NCI-H2196 treated with DMSO at 0.1 percent for 48 hours (cell line): ENCODE data around the gene GABRB1.

Experiments
- DNase-seq: peaks from one replicate; lab custom pipeline; 2025; ENCODE audit not compliant: unreplicated experiment; lab: John Stamatoyannopoulos, UW

GABRB1 gene

GRCh38 chr4:47045261-47045660 lies 13.9 kb downstream of the GABRB1 start:
- no peak for DNase-seq

GRCh38 chr4:47049347-47049746 lies 18.0 kb downstream of the GABRB1 start:
- no peak for DNase-seq

GRCh38 chr4:47050761-47051725 lies 19.7 kb downstream of the GABRB1 start:
- no peak for DNase-seq

GRCh38 chr4:47053485-47053884 lies 22.1 kb downstream of the GABRB1 start:
- DNase-seq = no peak

- no peak for DNase-seq
Measured at GRCh38 chr4:47054130-47054529, 22.8 kb downstream of the GABRB1 start.

- DNase-seq = no peak
Measured at GRCh38 chr4:47057991-47058390, 26.6 kb downstream of the GABRB1 start.

DNA sequence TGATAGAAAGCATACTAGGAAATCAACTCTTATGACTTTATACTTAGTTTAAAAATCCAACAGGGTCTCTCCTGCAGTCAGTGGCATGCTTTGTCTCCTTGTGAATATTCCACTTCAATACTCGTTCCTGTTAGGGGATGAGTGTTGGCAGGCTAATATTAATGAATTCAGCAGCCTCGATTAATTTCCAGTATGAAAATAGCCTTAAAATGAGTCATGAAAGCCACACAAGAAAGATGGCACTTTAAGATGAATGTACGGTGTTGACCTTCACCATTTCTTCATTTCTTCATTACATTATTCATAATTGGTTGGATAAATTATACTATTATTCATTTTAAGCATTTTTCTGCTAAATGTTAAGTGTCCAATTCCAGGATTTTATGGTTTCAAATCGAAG lies 29.2 kb downstream of the GABRB1 start:
- no peak for DNase-seq

DNA sequence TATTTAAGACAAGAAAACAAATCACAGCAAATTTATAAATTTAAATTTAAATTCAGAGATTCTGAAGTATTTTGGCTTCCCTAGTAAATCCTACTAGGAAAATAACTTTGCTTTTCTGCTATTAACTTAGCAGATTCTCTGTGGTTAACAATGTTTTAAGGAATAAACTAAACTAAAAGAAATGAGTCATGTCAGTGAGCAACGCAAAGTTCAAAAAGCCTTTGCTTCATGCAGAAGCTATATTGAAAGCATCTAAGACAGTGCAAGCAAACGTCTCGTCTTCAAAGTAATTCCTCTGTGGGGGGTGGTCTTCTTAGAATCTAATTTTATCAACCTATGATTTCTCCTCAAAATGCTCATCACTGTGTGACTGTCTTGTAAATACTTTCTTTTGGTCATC lies 30.1 kb downstream of the GABRB1 start:
- no peak for DNase-seq

DNA sequence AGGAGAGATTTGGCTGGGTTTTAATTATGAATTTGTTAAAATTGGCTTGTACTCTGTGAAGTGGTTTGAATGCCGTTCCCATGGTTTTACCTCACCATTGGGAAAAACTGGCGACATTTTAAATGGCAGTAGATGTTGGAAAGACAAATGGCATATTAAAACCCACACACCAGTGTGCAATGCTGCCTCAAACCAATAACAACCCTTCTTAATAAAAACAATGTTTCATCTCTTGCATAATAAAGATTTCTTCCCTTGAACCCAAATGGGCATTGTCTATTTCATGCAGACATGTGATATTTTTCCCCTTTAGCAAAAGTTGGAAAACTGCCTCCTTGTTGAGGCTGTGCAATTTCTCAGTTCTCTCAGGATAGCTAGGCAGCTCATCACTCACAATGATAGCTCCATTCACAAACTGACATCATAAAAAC lies 33.7 kb downstream of the GABRB1 start:
- DNase-seq = no peak

GRCh38 chr4:47068986-47069385 lies 37.6 kb downstream of the GABRB1 start:
- DNase-seq = no peak

- DNase-seq = no peak
Measured at GRCh38 chr4:47071901-47072341, 40.6 kb downstream of the GABRB1 start.

DNA sequence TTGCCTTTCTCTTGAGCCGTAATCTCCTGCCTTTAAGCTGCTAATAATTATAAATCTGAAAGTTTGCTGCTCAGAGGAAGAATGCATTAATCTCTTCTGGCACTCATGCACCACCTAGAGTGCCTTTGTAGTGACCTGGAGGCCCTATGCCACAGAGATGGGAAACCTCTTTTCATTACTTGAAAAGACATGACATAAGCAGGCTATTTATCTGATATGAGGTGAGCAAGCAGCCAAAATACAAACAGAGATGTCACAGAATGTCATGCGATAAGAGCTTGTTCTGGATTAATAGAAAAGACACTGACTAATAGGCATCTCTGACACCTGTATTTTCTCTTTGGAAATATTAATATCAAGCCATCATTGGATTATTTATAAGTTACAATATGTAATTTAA lies 42.3 kb downstream of the GABRB1 start:
- DNase-seq = no peak

DNA sequence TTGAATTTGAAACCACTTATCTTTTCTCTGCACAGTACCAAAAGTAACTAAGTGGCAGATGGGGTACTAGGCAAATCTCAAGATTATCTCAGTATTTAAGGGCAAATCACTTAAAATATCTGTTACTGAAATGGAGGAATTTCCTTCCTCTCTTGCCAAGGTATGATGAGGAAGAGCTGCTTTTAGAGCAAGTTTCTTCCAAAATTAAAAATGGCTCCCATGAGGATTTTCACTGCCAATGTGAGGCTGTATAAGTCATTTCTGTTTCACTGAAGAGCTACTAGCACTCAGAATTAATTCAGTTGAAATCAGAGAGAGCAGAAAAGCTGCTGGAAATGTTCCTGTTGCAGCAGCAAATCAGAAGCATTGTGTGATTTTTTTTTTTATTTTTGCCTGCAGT lies 43.4 kb downstream of the GABRB1 start:
- no peak for DNase-seq

GRCh38 chr4:47075262-47075661 lies 43.9 kb downstream of the GABRB1 start:
- no peak for DNase-seq

DNA sequence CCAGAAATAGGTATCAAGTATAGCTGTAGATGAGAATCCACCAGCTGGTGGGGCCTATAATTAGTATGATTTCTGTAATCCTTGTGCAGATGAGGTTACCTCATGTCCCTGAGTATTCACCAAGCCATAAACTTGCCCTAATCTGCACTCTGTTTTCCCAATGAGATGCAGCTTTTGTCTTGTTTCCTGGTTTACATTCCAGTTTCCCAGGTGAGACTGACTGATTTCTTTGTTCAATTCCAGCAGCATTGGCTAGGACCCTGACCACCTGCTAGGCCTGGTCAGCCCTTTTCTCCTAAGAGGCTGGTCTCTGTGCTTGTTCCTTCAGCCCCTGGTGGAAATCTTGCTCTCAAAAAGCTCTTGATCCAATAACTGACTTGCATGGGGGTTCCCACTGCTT lies 44.6 kb downstream of the GABRB1 start:
- no peak for DNase-seq

- no peak for DNase-seq
Measured at GRCh38 chr4:47084111-47084510, 52.7 kb downstream of the GABRB1 start.

DNA sequence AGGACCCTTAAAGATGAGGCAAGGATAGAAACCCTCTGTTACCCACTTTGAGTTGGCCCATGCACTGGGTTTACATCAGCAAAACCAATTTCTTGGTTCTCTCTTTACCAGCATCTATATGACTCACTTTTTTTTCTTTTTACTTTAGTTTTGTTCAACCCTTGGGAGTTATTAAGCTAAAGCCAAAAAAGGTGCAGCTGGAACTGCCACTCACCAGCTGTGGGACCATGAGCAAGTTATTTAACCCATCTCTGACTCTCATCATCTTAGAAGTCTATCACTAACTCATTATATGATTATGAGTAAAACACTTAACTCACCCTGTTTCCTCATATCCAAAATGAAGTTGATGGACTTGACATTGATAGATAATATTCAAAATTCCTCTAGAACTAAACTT lies 53.4 kb downstream of the GABRB1 start:
- DNase-seq = no peak

GRCh38 chr4:47088298-47088697 lies 56.9 kb downstream of the GABRB1 start:
- no peak for DNase-seq

DNA sequence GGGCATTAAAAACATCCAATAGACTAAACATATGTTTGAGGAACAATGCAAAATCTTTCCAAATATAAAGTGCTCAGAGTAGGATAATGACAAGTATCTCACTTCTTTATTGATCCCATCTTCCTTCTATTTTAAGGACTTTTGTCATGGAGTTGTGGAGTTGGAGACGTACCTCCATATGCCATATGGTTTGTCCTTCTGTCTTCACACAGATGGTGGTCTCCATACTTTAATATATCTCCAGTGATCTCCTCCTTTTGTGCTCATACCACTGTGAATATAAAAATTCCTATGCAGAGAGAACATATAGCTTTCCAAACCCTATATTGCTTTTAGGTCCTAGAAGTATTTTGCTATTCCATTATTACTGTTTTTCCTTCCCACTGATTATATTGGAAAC lies 64.5 kb downstream of the GABRB1 start:
- no peak for DNase-seq

DNA sequence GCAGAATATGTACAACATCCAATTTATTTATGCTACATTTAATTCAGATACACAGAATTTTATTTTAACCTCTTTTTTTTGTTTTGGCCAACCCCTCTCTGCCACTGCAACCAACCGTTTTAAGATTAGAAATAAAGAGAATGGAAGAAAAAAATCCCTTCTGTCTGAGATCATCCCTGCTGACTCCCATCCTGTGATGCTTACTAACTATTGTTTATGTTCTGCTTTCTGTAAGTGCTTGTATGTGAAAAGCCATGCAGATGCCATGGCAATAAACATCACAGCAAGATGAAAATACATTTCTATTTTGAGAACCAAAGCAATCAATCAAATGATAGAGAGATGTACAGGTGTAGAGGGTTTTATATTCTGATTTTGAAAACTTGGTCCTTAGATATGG lies 70.1 kb downstream of the GABRB1 start:
- DNase-seq = no peak

DNA sequence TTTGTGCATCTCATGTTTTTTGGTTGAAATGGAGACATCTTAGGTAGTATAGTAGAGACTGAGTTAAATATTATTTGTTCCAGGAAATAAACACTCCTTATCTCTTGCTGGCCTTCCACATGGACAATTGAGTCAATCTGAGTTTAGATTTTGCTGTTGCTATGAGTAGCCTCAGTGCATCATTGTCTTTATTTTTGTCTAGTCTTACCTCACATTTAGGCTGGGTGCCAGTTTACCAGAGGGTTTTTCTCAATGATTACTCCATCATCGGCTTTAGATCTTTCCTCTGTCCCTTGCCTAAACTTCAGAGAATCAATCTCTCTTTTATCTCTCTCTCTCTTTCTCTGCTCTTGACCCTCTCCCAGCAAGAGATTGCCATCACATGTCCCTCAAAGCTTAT lies 73.6 kb downstream of the GABRB1 start:
- DNase-seq = no peak

DNA sequence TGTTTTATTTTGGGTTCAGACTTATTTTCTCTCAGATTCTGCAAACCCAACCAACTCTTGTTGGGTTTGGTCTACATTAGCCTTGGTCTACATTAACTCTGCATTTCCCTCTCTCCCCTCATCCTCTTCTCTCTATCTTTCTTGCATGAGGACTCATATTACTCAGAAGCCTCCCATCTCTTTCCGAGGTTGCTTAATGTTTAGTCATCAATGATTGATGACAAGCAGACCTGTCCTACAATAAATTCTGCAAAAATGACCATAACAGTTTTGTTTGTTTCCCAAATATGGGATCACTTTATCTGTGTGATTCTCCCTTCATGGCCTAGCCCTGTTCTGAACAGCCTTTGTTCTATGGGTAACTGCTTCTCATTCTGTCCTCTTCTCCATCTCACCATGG lies 75.2 kb downstream of the GABRB1 start:
- no peak for DNase-seq

- no peak for DNase-seq
Measured at GRCh38 chr4:47109379-47109778, 78.0 kb downstream of the GABRB1 start.
